DMS153 treated with DMSO at 0.1 percent for 48 hours (cell line): ENCODE measurements around the gene MAP4K3.
"Not testable (repeated sequence)": the region's sequence is repeated elsewhere in the genome, so short reads cannot be mapped to it uniquely, and the experiment has no call there.

Experiments
- DNase-seq: peaks from one replicate; lab custom pipeline; 2025; ENCODE audit not compliant: unreplicated experiment; lab: John Stamatoyannopoulos, UW

Gene MAP4K3

GRCh38 chr2:39375917-39376316 is 61.2 kb downstream of the MAP4K3 start:
- DNase-seq, result no peak

GRCh38 chr2:39373181-39373802 is 63.8 kb downstream of the MAP4K3 start:
- DNase-seq, result no peak

GRCh38 chr2:39370101-39370500 is 67.0 kb downstream of the MAP4K3 start:
- DNase-seq, result no peak

GRCh38 chr2:39368846-39369245 is 68.2 kb downstream of the MAP4K3 start:
- no peak for DNase-seq

GRCh38 chr2:39368376-39368775 is 68.7 kb downstream of the MAP4K3 start:
- DNase-seq, result no peak

- no peak for DNase-seq
These were observed 74.5 kb downstream of the MAP4K3 start for GRCh38 chr2:39362595-39362994.

GRCh38 chr2:39361511-39361910 is 75.6 kb downstream of the MAP4K3 start:
- DNase-seq, result no peak

GRCh38 chr2:39360342-39360741 is 76.7 kb downstream of the MAP4K3 start:
- not testable (repeated sequence) for DNase-seq

GRCh38 chr2:39359453-39360038 is 77.5 kb downstream of the MAP4K3 start:
- no peak for DNase-seq

- no peak for DNase-seq
These were observed 80.0 kb downstream of the MAP4K3 start for GRCh38 chr2:39356922-39357639.

- DNase-seq, result no peak
These were observed 86.4 kb downstream of the MAP4K3 start for GRCh38 chr2:39350658-39351057.

GRCh38 chr2:39338502-39338901 is 98.6 kb downstream of the MAP4K3 start:
- DNase-seq, result no peak

GRCh38 chr2:39335930-39336329 is 101.2 kb downstream of the MAP4K3 start:
- no peak for DNase-seq

GRCh38 chr2:39334978-39335377 is 102.1 kb downstream of the MAP4K3 start:
- DNase-seq, result no peak

GRCh38 chr2:39334529-39334928 is 102.6 kb downstream of the MAP4K3 start:
- no peak for DNase-seq

GRCh38 chr2:39326644-39327043 is 110.4 kb downstream of the MAP4K3 start:
- no peak for DNase-seq

- DNase-seq, result no peak
These were observed 111.1 kb downstream of the MAP4K3 start for GRCh38 chr2:39325966-39326365.

GRCh38 chr2:39321056-39322035 is 115.7 kb downstream of the MAP4K3 start:
- not testable (repeated sequence) for DNase-seq

- DNase-seq, result no peak
These were observed 116.9 kb downstream of the MAP4K3 start for GRCh38 chr2:39320162-39320561.

GRCh38 chr2:39313575-39313974 is 123.5 kb downstream of the MAP4K3 start:
- no peak for DNase-seq

- DNase-seq, result no peak
These were observed 125.6 kb downstream of the MAP4K3 start for GRCh38 chr2:39311469-39311868.
